Stimulated activated effector memory CD8-positive, alpha-beta T cell treated with anti-CD3 and anti-CD28 coated beads, Interleukin-12 subunit alpha, Interleukin-12 subunit beta, amount 100 ng/mL, for 72 hours (primary cell): ENCODE measurements around the gene SYNM.

Source experiments
- ATAC-seq: fragments of 150-1000 bp; cut with Tn5 transposase; 2 replicates; pipeline ENCODE4 v1.10.0; 2021
- DNase-seq, 2 donors: peaks; one replicate each; pipeline ENCODE4 v3.0.0; 2021 to 2022; ENCODE audit warnings: low spot score in 2 of 2
- H3K27ac Mint-ChIP-seq: one replicate; pipeline ENCODE4 v1.8.0; 2022; ENCODE audit warnings: mild to moderate bottlenecking, mixed read lengths
- H3K36me3 Mint-ChIP-seq: one replicate; pipeline ENCODE4 v1.8.0; 2022; ENCODE audit warnings: mild to moderate bottlenecking, mixed read lengths
- H3K4me1 Mint-ChIP-seq: one replicate; pipeline ENCODE4 v1.8.0; 2022; ENCODE audit warnings: mixed read lengths
- H3K4me3 Mint-ChIP-seq: one replicate; pipeline ENCODE4 v1.8.0; 2022; ENCODE audit warnings: mild to moderate bottlenecking, mixed read lengths
- H3K9me3 Mint-ChIP-seq: one replicate; pipeline ENCODE4 v1.8.0; 2022; ENCODE audit warnings: mixed read lengths

SYNM gene

DNA sequence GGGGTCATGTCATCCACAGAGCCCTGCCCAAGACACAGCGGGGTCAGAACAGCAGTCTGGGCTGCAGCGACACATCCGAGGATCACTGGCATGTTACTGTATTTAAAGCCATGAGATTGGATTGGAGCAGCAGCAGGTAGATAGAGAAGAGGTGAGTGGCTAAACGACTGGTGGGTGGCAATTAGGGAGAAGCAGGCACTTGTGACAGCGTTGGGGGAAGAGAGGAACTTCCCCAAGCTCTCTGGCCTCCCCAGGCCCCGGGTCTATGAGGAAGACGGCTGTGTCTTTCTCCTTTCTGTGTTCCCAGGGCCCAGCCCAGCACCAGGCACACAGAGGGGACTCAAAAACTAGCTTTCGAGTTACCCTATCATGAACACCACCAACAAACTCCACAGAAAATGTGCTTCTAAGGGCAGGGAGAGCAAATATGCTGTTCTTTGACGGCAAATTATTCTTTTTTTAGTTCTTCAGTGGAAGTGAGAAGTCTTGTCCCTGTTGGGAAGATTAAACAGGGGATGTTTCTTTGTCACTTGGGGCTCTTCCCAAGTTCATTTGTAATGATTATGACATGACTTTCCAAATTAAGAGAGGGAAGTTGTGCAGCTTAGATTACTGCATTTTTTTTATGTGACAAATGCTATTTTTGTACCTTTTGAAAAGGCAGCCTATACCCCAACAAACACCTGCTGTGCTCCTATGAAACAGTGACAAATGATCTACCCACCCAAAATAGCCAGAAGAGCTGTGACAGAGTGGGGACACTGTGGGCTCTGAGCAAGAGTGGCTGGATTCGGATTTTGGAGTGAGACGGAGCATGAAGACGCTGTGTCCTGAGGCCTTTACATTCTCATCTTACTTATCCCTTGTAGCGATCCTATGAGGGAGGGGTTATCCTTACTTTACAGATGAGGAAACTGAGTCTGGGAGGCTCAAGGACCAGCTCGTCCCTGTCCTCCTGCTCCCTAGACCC lies 7.2 kb upstream of the SYNM start:
- DNase-seq (no peak), ATAC-seq (no peak)
- Mint-ChIP-seq H3K27ac (no peak overlapping the region), H3K36me3 (no peaks in the 10 kb centered on the region), H3K4me1 (no peaks in the 10 kb centered on the region), H3K4me3 (no peak overlapping the region), H3K9me3 (no peaks in the 10 kb centered on the region)

DNA sequence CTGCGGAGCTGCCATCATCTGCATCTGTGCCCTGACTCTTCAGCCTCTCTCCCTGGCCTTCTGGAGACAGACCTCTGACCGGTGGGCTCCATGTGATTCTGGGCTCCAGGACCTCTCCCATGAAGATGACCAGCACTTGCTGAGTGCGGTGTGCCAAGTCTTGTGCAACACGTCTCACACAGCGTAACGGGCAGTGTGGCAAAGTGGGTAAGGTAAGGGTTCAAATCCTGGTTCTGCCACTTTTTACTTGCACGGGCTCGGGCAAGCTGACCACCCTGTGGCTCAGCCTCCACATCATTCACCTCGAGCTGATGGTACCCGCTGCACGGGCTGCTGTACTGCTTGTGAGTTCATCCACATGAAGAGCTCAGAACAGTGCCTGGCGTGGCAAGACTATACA lies 6.5 kb upstream of the SYNM start:
- H3K36me3 Mint-ChIP-seq = no peaks in the 10 kb centered on the region
- no peak for DNase-seq

DNA sequence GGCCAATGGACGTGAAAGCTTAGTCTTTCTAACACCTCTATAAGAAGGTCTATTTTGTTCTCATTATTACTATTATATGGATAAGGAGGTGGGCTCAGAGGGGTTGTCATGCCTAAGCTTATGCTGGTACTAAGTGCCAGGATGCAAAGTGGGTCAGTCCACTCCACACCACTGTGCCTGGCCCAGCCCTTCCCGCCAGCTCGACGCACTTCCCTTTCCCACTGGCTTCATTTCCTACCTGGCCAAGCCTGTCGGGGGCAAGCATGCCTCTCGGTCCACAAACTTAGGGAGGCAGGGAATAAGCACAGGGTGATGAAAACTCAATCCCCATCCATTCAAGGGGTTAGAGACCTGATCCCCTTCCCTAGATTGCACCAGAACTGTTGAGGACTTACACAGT lies 5.9 kb upstream of the SYNM start:
- no peak overlapping the region for H3K27ac Mint-ChIP-seq
- H3K9me3 Mint-ChIP-seq = no peaks in the 10 kb centered on the region
- H3K36me3 Mint-ChIP-seq = no peaks in the 10 kb centered on the region
- DNase-seq (no peak), ATAC-seq (no peak)
- no peaks in the 10 kb centered on the region for H3K4me1 Mint-ChIP-seq
- no peak overlapping the region for H3K4me3 Mint-ChIP-seq

More for the DNA sequence above, 6.5 kb upstream of the SYNM start:
- no peak for ATAC-seq
- Mint-ChIP-seq H3K9me3 (no peaks in the 10 kb centered on the region), H3K4me1 (no peaks in the 10 kb centered on the region), H3K27ac (no peak overlapping the region), H3K4me3 (no peak overlapping the region)

DNA sequence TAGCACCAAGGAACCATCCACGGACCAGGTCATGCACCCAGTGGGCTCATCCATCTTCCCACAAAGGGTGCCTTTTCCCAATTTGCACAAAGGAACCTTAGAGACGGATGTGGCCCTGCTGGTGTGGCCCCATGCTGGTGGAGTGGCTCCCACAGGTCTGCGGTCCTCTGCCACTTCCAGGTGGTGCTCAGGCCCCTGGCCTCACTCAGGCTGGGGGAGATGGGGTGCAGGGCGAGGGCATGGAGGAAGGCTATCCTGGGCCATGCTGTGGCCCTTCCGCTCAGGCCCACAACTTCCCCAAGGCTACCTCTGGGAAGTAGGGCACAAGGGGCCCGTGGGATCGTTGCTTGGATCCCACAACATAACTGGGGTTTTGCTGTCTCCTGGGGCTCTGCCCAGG lies 5.2 kb upstream of the SYNM start:
- H3K27ac Mint-ChIP-seq = no peak overlapping the region
- ATAC-seq = no peak
- peak overlapping the region; percentile 26 for H3K4me3 Mint-ChIP-seq
- H3K9me3 Mint-ChIP-seq = no peaks in the 10 kb centered on the region
- no peaks in the 10 kb centered on the region for H3K36me3 Mint-ChIP-seq
- H3K4me1 Mint-ChIP-seq = no peaks in the 10 kb centered on the region
- no peak for DNase-seq

DNA sequence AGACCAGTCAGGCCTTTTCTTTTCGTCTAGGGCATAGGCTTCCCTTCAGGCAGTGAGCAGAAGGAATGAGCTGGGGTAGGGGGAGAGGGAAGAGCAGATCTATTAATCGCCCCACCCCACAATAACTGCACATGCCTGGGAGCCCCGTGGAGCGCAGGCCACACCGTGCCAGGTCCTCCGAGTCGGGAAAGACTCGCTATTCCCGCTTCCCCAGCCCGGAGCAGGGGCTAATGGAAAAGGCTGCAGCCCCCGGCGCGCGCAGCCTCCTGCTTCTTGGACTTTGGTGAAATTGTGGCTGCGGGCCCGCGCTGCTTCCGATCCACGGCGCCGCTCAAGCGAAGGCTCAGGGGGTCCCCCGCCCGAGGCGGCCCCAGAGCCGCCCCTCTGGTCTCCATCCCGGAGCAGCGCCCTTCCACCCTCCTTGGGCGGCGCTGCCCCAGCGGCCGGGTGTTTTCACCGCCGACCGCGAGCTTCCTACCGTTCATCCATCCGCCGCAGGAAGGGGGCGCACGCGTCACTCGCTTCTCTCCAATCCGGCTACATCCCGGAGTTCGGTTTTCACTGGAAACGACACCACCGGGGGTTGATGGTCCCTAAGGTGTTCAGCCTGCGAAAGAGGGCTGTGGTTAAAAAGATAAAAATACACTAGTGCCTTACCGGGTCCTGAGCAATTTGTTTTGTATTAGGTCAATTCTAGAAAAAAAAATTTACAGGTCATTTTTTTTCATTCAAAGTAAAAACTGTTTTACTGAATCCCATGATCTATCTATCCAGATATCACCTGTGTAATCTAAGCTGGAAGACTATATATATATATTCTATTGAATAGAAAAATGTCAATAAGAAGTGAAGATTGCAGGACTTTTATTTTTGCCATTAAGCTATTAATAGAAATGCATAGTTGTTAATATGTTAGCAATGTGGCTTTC lies 4.4 kb upstream of the SYNM start:
- peak overlapping the region; percentile 26 for H3K4me3 Mint-ChIP-seq
- peak; percentile 23 for ATAC-seq
- H3K36me3 Mint-ChIP-seq = no peaks in the 10 kb centered on the region
- no peaks in the 10 kb centered on the region for H3K9me3 Mint-ChIP-seq
- peak in 1 of 2 donors; percentile 21 for DNase-seq
- no peak overlapping the region for H3K27ac Mint-ChIP-seq
- H3K4me1 Mint-ChIP-seq = no peaks in the 10 kb centered on the region

DNA sequence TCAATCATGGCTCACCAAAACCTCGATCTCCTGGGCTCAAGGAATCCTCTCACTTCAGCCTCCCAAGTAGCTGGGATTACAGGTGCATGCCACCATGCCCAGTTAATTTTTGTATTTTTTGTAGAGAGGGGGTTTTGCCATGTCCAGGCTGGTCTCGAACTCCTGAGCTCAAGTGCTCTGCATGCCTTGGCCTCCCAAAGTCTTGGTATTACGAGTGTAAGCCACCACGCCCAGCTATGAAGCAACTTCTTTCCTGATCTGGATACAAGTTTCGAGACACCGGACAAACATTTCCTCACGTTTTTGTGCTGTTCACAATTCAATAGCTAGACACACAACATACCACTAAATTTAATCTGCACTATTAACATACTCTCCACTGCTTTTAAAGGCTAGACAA lies 3.4 kb upstream of the SYNM start:
- DNase-seq = no peak
- Mint-ChIP-seq H3K4me1 (peaks cover 4% of the 10 kb centered on the region), H3K36me3 (no peaks in the 10 kb centered on the region), H3K9me3 (no peaks in the 10 kb centered on the region), H3K4me3 (no peak overlapping the region), H3K27ac (no peak overlapping the region)
- ATAC-seq = no peak

DNA sequence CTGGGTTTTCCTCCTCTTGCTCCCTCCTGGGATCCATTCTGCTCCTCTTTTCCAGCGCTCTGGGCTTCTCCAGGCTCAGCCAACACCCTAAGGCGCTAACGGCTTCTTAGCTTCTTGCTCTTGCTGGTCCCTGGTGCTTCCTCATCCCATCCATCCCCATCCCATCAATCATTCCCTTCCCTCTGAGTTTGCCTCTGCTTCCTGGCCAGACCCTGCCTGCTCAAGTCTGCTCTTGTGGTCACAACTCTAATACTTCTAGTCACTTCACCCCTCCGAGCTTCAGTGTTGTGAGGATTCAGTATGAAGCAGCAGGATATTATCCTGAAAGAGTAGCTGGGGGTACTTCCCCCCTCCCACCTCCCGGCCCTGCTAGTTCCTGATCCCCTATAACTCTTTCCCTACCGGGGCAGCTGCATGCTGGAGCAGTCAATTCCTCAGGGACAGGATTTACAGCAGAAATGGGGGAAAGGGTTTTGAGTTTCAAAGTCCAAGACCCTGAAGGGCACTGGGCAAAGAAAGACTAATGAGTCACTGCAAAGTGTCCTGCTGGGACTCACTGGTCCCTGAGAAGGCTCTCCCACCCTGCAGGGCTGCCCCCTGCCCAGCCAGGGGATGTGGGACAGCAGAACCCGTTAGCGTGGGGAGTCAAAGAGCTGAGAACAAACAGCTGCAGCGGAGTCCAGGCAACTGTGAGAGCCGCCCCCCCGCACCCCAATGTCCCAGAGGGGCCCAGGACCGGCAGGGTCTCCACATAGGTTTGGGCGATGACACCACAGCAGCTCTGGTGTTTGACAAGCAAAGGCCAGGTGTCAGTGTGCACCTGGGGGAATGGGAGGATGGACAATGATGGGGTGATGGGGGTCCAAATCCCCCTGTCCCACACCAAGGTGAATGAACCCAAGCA lies 2.3 kb upstream of the SYNM start:
- ATAC-seq (no peak), DNase-seq (no peak)
- Mint-ChIP-seq H3K36me3 (peaks cover under 1% of the 10 kb centered on the region), H3K9me3 (no peaks in the 10 kb centered on the region), H3K4me3 (no peak overlapping the region), H3K4me1 (peaks cover 15% of the 10 kb centered on the region), H3K27ac (no peak overlapping the region)

DNA sequence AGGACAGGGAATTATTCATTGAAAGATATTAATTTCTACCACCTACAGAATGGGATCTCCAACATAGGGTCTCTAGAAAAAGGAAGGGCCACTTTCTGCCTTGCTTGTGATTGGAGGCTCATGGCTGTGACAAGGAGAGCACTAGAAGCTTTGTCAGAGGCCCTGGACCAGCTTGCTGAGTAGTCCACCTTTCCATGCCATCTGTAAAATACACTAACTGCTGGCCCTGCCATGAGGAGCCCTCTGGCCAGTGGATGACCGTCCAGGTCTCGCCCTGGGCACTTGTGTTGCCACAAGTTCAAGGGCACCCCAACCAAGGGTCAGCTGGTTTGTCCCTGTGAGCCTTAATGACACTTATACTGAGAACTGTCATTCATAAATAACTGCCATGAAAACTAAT lies 1.6 kb upstream of the SYNM start:
- Mint-ChIP-seq H3K4me1 (peaks cover 20% of the 10 kb centered on the region), H3K36me3 (peaks cover 6% of the 10 kb centered on the region), H3K27ac (no peak overlapping the region), H3K4me3 (no peak overlapping the region), H3K9me3 (no peaks in the 10 kb centered on the region)
- DNase-seq = no peak
- no peak for ATAC-seq

DNA sequence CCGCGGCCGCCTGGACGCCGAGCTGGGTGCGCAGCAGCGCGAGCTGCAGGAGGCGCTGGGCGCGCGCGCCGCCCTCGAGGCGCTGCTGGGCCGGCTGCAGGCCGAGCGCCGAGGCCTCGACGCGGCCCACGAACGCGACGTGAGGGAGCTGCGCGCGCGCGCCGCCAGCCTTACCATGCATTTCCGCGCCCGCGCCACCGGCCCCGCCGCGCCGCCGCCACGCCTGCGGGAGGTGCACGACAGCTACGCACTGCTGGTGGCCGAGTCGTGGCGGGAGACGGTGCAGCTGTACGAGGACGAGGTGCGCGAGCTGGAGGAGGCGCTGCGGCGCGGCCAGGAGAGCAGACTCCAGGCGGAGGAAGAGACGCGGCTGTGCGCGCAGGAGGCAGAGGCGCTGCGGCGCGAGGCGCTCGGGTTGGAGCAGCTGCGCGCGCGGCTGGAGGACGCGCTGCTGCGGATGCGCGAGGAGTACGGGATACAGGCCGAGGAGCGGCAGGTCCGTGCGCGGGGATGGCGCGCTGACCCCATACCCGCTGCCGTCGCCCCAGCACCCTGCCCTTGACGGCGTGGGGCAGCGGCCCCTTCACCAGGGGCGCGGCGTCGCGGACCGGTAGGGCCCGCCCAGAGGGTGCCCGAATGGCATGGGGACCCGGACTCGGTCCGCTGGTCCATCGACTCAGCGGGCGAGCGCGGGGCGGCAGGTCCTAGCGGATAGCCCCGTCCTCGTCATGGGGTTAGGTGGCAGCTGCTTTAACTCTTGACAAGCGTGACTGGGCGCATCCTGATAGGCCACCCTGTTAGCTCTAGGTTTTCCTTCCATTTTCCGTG lies 848 bp downstream of the SYNM start:
- Mint-ChIP-seq H3K4me3 (peak overlapping the region; percentile 72), H3K9me3 (no peaks in the 10 kb centered on the region), H3K4me1 (peaks cover 33% of the 10 kb centered on the region), H3K36me3 (peaks cover 6% of the 10 kb centered on the region), H3K27ac (peak overlapping the region; percentile 72)
- peak; percentile 68 for ATAC-seq
- peak; percentile 17 to 63 for DNase-seq

DNA sequence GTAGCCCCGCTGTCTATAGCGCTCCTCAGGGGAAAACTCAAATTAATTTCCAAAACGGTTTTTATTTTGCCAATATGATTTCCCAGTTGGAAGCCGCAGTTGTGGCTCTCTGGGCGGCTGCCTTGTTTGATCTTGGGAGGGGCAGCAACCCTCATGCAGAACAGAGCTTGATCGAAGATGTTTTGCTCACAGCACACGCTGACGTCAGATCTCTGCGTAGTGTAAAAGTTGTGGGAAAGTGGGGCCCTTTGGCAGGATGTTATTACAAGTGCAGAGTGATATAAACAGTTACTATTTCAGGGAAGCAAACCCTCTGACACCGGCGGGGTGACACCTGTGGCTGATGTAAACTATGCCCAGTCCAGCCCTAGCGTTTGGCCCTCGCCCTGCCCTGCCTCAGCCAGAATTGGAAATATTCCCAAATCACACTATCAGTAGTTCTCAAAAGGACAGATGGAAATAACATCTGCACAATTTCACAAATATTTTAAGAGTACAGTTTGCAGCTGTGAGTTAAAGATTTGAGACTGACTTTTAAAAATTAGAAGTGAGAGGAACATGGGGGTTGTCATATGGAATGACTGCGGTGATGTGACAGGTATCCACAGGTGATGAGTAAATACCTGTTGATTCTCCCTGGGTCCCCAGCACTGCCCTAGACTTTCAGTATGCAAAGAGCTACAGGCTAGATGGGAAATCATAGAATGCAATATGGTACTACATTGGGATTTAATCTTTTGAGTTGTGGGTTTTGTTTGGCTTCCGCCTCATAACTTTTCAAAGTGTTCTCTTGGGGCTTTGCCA lies 1.7 kb downstream of the SYNM start:
- Mint-ChIP-seq H3K9me3 (no peaks in the 10 kb centered on the region), H3K4me1 (peaks cover 33% of the 10 kb centered on the region), H3K4me3 (peak overlapping the region; percentile 72), H3K36me3 (peaks cover 6% of the 10 kb centered on the region), H3K27ac (peak overlapping the region; percentile 72)
- peak; percentile 51 for ATAC-seq
- DNase-seq = peak in 1 of 2 donors; percentile 5

DNA sequence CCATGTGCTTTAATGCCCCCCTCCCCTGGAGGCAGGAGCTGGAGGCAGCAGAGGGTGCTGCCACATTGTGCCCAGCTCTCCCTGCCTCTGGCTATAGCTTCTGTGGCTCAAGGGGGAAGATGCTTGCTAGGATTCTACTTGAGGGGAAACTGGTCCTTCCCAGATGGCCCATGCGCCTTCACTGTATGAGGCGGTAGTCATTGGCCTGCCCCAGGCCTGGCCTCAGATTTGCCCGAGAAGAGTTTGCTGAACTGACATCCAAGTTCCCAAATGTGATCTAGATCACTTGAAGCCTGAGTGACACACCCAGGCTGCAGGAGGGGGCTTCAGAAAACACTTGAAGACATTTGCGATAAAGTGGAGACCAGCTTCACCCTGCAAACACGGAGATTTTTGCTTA lies 4.1 kb downstream of the SYNM start:
- Mint-ChIP-seq H3K4me1 (peaks cover 33% of the 10 kb centered on the region), H3K27ac (peak overlapping the region; percentile 50), H3K9me3 (no peaks in the 10 kb centered on the region), H3K36me3 (peaks cover 9% of the 10 kb centered on the region), H3K4me3 (peak overlapping the region; percentile 24)
- DNase-seq (no peak), ATAC-seq (no peak)

DNA sequence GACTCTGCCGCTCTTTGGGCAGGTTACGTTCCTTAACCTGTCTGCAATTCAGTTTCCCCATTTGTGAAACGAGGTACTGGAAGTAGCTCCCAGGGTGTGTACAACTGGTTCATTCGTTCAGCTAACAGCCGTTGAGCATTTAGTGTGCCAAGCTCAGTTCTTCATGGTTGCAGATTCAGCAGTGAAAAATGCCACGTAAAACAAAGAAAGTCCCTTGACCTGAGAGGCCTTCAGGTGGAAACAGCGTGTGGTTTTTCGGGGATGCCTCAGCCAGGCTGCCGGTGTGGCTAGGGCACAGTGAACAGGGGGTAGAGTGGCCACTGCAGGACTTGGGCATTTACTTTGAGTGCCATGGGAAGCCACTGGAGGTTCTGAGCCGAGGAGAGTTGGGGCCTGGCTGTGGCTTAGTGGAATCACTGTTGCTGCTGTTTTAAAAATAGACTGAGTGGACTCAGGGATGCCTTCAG lies 4.7 kb downstream of the SYNM start:
- Mint-ChIP-seq H3K4me1 (peaks cover 33% of the 10 kb centered on the region), H3K9me3 (no peaks in the 10 kb centered on the region), H3K36me3 (peaks cover 11% of the 10 kb centered on the region), H3K27ac (no peak overlapping the region), H3K4me3 (no peak overlapping the region)
- ATAC-seq (no peak), DNase-seq (no peak)

DNA sequence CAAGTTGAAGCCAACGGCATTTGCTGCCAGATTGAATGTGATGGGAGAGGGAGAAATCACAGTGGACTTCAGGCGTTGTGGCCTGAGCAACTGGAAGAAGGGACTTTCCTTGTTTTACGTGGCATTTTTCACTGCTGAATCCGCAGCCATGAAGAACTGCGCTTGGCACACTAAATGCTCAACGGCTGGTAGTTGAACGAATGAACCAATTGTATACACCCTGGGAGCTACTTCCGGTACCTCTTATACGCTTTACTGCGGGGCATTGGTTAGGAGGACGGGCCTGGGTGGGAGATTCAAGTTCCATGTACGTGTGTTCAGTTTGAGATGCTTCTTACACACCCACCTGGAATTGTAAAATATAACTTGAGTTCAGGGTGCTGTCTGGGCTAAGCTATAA lies 5.2 kb downstream of the SYNM start:
- Mint-ChIP-seq H3K4me3 (no peak overlapping the region), H3K9me3 (no peaks in the 10 kb centered on the region), H3K27ac (no peak overlapping the region), H3K36me3 (peaks cover 11% of the 10 kb centered on the region), H3K4me1 (peaks cover 33% of the 10 kb centered on the region)
- DNase-seq = no peak
- no peak for ATAC-seq
